AG10803 (cell line): ENCODE results near the gene AGAP1.
A peak's percentile ranks its signal among the peaks of the same experiment; 100 is the strongest.

Experiments
- DNase-seq: peaks from one replicate; pipeline ENCODE4 v3.0.0; 2010; ENCODE audit warnings: low read depth
- H3K4me3 ChIP-seq: 2 replicates; pipeline ENCODE4 v1.5.1; 2011; ENCODE audit warnings: mild to moderate bottlenecking, low read length, control low read depth
- TF ChIP-seq, protein P1 (sequence below): conservative IDR thresholded peaks from 2 replicates; pipeline ENCODE4 v1.5.1; 2011; ENCODE audit warnings: mild to moderate bottlenecking, low read length, control low read depth, inconsistent platforms

AGAP1 gene

DNA sequence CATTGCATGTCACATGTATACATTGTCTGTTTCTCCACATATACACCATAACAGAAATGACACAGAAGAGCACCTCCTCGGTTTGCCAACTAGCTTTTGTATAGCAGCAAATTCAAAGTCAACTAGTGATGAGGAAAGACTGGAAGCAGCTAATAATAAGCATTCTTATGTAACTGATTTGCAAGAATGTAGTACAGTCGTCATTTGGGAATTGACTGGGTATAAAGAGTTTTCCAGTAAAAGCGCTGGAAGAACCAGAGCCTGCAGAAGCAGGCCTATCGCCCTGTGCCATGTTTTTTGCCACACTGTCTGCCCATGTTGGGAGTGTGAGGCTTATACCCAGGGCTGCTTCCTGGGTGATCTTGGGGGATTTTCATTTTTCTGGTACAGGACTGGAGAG is 363.8 kb downstream of the AGAP1 start:
- no peak overlapping the region for H3K4me3 ChIP-seq
- peak; percentile 34 for DNase-seq
- TF ChIP-seq, protein P1, sequence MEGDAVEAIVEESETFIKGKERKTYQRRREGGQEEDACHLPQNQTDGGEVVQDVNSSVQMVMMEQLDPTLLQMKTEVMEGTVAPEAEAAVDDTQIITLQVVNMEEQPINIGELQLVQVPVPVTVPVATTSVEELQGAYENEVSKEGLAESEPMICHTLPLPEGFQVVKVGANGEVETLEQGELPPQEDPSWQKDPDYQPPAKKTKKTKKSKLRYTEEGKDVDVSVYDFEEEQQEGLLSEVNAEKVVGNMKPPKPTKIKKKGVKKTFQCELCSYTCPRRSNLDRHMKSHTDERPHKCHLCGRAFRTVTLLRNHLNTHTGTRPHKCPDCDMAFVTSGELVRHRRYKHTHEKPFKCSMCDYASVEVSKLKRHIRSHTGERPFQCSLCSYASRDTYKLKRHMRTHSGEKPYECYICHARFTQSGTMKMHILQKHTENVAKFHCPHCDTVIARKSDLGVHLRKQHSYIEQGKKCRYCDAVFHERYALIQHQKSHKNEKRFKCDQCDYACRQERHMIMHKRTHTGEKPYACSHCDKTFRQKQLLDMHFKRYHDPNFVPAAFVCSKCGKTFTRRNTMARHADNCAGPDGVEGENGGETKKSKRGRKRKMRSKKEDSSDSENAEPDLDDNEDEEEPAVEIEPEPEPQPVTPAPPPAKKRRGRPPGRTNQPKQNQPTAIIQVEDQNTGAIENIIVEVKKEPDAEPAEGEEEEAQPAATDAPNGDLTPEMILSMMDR, result no peak

DNA sequence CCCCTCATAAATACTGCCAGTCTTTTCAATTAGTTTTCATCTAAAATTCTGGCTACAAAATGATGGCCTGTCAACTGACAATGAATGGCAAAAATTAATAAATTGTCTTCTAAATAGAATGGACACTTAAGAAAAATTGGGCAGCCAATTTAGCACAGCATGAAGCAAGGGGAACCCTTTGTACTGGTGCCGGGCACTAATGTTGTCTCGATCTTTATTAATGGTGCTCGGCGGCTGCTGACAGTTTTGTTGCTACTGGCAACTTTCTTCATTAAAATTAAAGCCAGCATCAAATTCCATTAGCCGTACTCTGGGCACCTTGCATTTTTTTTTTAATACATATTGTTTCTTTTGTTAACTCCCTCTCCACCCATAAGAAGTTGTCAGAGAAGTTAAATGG is 365.0 kb downstream of the AGAP1 start:
- H3K4me3 ChIP-seq, result no peak overlapping the region

DNA sequence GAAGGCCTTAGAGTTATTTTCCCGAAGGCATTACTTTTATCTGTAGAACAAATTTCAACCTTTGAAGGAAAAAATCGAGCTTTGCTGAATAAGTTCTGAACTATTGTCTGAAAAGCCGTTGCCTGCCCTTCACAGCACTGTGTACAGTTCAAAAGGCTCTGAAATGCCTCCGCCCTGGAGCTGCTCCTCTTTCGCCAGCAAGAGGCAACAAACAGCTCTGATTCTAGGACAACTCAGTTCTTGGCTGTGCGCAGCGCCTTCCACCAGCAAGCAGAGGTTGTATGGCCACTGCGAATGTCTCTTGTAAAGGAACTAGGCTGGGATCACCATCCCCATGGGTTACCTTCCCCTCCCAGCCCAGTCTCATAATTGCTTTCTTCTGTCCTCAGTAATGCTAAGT is 365.8 kb downstream of the AGAP1 start:
- no peak overlapping the region for H3K4me3 ChIP-seq
- no peak for DNase-seq
- TF ChIP-seq, protein P1, result no peak

More for the DNA sequence above, 365.0 kb downstream of the AGAP1 start:
- TF ChIP-seq, protein P1, result no peak
- no peak for DNase-seq

DNA sequence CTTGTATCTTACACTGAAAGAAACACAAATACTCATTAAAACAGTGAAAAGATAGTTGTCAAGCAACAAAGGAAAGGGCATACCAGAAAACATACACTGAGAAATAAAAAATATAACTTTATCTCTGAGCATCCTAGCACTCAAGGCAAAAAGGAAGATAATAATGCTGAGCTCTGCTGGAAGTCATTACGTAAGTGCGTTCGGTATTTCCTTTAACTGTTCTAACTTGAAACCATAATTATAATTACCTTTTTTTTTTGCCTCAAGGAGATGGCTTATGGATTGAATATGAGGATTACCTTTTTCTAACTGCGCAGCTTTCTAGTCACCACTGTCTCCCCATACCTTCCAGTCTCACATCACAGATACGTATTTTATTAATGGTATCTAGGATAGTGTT is 366.3 kb downstream of the AGAP1 start:
- no peak overlapping the region for H3K4me3 ChIP-seq
- DNase-seq, result no peak
- TF ChIP-seq, protein P1, result no peak

- no peak for DNase-seq
- TF ChIP-seq, protein P1, result no peak
These were observed 367.0 kb downstream of the AGAP1 start for GRCh38 chr2:235860871-235861270.

DNA sequence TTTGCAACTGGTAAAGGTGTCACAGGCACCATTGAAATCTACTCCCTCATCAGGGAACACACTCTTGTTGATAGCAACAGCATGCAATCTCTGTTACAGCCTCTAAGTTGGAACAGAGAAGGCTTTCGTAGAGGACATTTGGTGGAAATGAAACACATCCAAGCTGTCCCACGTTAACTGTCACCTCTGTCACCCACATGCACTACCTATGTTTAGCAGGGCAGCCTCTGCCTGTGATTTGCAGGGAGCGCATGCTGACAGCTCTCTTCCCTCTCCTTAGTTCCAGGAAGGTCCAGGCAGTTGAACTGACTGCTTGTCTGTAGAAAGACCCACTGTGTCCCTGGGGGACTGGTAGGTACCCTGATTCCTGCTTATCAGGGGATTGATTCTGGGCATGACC is 367.5 kb downstream of the AGAP1 start:
- H3K4me3 ChIP-seq, result no peak overlapping the region
- DNase-seq, result no peak
- TF ChIP-seq, protein P1, result no peak

More at GRCh38 chr2:235860871-235861270, 367.0 kb downstream of the AGAP1 start:
- no peak overlapping the region for H3K4me3 ChIP-seq

GRCh38 chr2:235863414-235863813 is 369.6 kb downstream of the AGAP1 start:
- DNase-seq, result no peak
- H3K4me3 ChIP-seq, result no peak overlapping the region
- TF ChIP-seq, protein P1, result no peak
